ENCODE measurements around the gene USP54.
"Not testable (repeated sequence)": the region's sequence is repeated elsewhere in the genome, so short reads cannot be mapped to it uniquely, and the experiment has no call there.

USP54 gene, protein sequence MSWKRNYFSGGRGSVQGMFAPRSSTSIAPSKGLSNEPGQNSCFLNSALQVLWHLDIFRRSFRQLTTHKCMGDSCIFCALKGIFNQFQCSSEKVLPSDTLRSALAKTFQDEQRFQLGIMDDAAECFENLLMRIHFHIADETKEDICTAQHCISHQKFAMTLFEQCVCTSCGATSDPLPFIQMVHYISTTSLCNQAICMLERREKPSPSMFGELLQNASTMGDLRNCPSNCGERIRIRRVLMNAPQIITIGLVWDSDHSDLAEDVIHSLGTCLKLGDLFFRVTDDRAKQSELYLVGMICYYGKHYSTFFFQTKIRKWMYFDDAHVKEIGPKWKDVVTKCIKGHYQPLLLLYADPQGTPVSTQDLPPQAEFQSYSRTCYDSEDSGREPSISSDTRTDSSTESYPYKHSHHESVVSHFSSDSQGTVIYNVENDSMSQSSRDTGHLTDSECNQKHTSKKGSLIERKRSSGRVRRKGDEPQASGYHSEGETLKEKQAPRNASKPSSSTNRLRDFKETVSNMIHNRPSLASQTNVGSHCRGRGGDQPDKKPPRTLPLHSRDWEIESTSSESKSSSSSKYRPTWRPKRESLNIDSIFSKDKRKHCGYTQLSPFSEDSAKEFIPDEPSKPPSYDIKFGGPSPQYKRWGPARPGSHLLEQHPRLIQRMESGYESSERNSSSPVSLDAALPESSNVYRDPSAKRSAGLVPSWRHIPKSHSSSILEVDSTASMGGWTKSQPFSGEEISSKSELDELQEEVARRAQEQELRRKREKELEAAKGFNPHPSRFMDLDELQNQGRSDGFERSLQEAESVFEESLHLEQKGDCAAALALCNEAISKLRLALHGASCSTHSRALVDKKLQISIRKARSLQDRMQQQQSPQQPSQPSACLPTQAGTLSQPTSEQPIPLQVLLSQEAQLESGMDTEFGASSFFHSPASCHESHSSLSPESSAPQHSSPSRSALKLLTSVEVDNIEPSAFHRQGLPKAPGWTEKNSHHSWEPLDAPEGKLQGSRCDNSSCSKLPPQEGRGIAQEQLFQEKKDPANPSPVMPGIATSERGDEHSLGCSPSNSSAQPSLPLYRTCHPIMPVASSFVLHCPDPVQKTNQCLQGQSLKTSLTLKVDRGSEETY (N-terminal part only)

DNA sequence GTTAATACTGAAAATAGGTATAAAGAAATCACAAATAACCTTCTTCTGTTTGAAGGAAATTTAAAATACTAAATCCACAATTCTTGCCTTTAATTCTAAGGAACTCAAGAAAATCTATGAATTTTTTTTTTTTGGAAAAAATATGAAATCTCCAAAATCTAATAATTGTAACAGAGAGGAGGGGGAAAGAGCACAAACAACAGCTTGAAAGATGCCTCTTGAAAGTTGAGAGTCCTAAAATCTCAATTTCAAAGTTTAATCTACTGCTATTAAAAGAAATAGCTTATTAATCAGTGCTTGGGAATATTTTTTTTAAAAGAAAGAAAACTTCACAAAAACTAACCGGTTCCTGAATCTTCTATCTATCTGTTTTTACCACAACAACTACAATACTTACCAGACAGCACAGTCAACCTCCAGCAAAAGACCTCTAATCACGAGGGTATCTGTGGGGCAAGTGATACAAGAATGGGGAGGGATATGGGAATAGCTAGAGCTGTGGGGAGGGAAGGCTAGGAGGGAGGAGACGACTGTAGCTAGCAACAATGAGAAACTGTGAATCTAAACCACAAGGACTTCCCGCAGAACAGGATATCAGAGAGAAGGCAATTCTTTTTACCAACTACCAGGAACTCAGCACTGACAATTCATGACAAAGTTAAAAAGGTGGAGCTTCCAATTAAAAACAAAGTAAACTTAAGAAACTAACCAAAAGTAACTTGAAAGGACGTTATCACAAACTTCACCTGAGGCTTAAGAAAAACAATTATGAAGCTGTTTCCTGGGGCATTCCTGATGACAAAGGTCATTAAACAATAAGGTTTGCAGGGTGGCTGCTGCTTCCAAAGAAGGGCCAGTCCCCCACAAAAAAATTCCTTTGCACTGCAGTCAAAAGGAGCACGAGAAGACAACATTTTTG lies at the start of gene USP54:
USP54 (minus strand) TSS at position 462 of the 919 bp plus-strand sequence. CDS start 15,684 bp downstream, outside the sequence.
- DNase-seq = no peak

DNA sequence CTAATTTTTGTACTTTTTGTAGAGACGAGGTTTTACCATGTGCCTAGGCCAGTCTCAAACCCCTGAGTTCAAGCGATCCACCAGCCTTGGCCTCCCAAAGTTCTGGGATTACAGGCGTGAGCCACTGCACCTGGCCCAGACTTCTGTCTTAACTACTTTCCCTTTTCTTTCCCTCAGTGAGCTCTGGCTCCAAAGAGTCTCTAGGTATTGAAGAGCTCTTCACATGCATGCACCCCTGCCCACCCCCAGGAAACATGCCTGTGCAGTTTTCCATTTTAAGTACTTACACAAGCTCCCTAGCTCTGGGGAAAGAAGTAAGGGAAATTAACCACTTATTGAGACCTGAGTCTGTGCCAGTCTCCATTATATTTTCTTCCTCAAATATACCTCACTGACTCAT lies 48.1 kb upstream of the USP54 start:
- DNase-seq = no peak

DNA sequence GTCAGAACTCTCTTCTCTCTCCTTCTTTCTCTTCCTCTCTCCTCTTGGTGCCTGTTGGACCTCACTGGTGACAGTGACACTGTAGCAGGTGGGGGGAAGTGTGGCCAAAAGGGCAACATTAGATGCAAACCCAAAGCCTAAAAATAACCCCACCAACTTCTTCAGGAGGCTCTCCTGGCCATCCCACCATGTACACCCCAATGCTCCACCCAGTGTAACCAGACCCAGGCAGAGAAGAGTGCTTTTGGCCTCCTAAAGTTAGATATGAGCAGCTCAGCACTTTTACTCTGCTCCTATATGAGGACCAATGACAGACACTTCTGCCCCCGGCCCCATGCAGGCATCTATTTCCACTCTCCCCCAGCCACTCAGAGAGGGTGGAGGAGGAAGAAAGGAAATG lies 44.6 kb upstream of the USP54 start:
- DNase-seq = no peak

DNA sequence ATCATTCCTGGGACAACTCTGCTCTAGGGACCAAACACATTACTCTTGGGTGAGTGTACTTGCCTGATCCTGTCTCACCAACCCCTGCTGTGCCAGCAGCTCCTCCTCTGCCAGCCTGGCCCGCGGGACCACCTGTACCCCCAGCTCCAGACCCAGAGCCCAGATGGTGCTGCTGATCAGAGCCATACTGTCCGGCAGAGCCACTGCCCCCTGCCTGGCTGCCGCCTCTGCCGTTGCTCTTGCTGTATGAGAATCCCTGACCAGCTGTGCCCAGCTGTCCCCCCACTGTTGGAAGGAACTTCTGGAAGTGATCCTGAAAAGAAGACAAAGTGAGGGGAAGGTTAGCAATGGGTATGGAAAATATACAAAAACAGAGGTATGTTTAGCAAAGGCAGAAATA lies 43.3 kb upstream of the USP54 start:
- DNase-seq = no peak

DNA sequence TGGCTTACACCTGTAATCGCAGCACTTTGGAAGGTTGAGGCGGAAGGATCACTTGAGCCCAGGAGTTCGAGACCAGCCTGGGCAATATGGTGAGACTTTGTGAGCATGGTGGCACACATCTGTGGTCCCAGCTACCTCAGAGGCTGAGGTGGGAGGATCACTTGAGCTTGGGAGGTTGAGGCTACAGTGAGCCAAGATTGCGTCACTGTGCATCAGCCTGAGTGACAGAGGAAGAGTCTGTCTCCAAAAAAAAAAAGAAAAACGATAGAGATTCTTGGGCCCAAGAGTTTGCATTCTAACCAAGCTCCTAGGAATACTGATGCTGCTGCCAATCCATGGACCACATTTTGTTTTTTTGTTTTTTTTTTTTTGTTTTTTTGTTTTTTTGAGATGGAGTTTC lies 38.0 kb upstream of the USP54 start:
- no peak for DNase-seq

DNA sequence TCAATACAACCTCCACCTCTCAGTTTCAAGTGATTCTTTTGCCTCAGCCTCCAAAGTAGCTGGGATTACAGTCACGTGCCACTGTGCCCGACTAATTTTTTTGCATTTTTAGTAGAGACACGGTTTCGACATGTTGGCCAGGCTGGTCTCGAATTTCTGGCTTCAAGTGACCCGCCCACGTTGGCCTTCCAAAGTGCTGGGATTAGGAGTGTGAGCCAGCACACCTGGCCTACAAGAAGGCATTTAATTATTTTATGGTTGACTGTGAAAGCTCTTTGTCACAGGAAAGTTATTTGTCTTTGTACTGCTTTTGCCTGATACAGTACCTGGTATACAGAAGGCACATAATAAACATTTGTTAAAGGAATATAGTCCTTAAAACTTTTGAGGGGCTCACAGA lies 37.3 kb upstream of the USP54 start:
- DNase-seq = no peak

DNA sequence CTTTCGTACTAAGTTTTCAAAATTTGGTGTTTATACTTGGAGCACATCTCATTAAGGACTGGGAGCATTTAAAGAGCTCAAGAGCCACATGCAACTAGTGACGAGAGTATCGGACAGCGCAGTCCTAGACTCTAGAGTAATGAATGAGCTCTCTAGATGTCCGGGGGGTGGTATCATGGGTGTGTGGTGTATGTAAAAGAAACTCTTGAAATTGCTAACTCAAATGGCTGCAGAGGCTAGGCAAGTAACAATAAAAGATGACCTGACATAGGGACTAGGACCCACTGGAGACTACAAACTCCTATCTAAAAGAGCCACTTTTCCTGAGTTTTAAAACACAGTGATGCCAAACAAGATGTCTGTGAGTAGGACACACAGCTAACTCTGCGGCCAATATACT lies 36.2 kb upstream of the USP54 start:
- DNase-seq = no peak

DNA sequence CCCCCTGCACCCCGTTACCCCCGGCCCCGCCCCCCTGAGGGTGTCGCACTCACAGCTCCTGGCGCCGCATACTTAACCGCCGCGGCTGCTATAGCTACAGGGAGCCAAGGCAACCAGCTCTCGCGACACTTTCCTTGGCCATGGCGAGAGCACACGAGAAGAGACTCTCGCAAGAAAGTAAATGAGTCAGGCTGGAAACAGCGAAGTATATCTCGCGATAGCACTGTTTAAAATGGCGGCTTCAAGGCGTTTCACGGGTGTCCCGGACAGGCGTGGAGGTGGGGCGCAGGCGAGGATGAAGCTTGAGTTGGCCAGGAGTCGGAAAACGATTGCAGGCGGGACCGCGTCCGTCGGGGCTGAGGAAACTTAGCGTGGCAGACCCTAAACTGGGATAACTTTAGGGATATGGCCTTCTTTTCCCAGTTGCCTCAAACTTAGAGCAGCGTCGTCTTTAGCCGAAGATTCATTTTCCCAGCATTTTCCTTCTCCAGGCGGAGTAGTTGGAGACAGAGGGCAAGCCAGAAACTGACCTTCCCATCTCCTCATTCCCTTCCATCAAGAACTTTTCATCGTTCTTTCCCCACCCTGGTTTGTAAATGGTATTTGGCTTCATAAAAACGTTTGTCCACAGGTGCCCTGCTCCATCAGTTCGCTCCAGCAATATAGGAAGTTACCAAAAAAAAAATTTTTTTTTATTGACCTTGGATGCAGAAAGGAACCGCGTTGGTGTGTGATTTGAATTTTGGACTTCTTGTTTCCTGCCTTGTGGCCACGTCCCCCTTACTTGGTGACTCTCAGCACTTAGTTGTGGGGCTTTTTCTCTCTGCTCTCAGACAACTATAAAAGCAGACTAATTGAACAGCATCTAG lies 35.0 kb upstream of the USP54 start:
- peak; percentile 93 for DNase-seq

DNA sequence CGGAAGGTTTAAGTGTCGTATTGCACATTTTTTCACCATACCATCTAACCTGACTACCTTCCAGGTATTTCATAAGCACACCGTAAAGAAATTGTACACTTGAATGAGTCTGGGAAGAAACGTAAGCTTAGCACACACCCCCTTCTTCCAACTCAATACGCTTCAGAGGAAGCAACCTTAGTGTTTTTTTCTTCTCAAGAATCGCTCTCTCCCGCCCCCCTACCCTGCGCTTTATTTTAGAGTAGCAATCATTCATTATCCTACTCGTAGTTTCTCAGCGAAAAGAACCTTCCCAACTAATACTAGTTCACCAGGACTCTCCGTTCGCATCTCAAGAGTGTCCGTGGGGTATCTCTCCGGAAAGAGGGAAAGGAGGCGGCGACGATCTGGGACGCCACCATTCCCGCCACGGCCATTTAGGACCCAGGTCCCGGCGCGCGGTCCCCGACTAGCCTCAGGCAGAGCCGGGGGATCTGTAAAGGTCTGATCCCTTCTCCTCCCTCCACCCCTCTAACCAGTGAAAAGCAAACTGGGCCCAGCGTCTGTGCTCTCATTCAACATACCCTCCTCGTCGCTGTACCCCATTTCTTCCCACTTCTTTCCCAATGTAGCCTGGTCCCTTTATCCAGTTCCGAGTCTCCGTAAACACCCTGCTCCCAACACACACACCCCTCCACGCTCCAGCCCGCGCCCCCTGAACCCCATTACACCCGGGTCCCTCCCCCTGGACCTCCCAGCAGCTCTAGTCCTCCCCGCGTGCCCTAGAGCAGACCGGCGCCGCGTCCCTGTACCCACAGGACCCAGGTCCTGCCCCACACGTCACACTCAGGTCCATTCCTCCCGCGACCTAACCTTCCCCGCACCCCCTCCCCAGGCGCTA lies 34.1 kb upstream of the USP54 start:
- no peak for DNase-seq

DNA sequence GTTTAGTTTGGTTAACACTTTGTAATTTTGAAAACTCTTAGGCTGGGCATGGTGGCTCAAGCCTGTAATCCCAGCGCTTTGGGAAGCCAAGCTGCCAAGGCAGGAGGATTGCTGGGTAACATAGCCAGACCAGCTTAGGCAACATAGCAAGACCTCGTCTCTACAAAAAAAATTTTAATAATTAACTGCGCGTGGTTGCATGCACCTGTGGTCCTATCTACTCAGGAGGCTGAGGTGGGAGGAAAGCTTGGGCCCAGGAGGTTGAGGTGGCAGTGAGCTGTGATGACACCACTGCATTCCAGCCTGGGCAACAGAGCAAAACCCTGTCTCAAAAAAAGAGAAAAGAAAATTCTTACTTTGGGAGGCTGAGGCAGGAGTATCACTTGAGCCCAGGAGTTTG lies 31.9 kb upstream of the USP54 start:
- DNase-seq = no peak

DNA sequence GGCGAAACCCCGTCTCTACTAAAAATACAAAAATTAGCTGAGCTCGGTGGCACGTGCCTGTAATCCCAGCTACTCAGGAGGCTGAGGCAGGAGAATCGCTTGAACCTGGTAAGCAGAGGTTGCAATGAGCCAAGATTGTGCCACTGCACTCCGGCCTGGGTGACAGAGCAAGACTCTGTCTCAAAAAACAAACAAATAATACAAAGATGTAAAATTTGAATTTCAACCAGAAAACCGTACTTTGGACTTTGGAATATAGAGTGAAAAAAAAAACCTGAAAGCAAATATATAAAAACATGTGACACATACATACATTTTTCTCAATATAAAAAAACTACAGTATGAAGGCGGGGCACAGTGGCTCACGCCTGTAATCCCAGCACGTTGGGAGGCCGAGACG lies 29.8 kb upstream of the USP54 start:
- not testable (repeated sequence) for DNase-seq

DNA sequence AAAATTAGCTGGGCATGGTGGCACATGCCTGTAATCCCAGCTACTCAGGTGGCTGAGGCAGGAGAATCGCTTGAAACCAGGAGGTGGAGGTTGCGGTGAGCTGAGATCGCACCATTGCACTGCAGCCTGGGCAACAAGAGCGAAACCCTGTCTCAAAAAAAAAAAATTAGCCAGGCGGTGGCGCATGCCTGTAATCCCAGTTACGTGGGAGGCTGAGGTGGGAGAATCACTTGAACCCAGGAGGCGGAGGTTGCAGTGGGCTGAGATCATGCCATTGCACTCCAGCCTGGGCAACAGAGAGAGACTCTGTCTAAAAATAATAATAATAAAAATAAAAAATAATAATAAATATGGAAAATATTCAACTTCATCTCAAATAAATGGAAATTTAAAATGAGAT lies 26.0 kb upstream of the USP54 start:
- not testable (repeated sequence) for DNase-seq

DNA sequence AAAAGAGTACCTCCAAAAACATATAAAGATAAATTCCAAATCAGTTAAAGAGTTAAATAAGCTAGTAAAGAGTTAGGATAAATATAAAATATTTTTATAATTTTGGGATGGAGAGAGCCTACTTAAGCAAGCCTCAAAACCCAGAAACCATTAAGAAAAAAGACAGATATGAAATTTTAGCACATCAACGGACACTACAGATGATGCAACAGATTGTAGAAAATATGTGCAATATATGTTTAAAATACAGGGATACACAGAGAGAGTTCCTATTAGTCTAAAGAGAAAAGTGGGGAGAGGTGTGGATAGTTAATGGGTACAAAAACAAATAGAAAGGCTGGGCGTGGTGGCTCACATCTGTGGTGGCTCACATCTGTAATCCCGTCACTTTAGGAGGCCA lies 23.6 kb upstream of the USP54 start:
- DNase-seq = no peak

DNA sequence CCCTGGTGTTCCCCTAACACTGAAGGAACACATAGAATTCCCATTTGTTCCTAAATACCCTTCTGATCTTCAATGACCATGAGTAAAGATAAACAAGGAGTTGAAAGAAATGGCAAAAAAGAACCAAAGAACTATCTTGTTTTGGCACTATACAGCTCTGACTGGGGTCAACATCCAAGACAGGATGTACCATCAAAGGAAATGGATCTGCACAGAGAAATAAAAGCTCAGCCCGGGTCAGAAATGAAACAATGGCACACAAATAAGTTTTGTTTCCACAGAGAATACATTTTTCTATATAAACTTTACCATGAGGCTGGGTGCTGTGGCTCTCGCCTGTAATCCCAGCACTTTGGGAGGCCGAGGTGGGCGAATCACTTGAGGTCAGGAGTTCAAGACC lies 18.0 kb upstream of the USP54 start:
- no peak for DNase-seq

DNA sequence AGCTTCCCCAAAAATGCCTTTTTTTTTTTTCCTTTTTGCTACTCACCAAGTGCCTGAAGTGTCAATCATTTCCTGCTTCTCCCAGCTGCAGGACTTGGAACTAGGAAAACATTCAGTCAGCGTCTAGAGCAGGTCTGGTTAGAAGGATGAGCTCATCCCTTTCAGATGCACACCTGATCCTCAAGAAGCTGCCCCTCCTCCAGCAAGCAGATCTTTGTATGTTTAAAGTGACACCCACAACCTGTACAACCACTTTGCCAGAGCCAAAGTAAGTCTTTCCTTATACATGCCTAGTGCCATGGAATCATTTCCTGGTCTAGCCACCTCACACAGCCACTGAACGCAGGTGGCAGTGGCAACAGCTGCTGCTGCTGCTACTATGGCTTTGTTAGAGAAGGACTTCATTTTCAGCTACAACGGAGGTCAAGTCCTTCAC lies 10.4 kb upstream of the USP54 start:
- DNase-seq = peak; percentile 2

DNA sequence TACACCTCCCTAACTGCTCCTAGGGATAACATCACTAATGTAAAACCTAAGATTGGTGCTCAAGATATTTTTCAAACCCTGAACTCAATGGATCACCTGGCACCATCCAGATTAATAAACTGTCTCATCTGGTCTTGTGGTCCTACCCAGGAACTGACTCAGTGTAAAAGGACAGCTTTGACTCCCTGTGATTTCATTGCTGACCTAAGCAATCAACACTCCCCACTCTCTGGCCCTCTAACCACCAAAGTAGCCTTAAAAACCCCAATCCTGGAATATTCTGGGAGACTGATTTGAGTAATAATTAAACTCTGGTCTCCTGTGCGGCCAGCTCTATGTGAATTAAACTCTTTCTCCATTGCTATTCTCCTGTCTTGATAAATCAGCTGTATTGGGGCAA lies 6.2 kb upstream of the USP54 start:
- DNase-seq = no peak

DNA sequence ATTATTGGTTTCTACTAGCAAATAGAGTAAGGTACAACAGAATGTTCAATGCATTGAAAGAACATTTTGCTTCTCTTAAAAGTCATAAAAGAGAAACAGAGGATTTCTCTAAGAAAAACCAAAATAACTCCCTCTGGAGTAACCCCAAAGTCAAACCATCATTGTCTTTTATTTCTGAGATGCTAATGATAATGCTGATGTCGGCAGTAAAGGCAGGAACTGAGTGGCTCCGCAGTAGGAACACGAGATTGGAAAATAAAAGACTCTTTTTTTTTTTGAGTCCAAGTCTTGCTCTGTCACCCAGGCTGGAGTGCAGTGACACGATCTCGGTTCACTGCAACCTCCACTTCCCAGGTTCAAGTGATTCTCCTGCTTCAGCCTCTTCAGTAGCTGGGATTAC lies 2.7 kb upstream of the USP54 start:
- DNase-seq = no peak

DNA sequence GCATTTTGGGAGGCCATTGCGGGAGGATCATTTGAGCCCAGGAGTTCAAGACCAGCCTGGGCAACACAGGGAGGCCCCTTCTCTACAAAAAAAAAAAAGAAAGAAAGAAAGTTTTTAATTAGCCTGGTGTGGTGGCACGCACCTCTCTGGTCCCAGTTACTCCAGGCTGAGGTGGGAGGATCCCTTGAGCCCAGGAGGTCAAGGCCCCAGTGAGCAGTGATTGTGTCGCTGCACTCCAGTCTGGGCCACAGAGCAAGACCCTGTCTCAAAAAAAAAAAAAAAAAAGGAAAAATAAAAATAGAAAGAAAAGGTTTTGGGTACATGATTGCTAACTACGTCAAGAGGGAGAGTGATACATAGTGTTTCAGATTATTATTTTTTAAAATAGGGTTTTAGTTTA lies 2.0 kb upstream of the USP54 start:
- DNase-seq = no peak

DNA sequence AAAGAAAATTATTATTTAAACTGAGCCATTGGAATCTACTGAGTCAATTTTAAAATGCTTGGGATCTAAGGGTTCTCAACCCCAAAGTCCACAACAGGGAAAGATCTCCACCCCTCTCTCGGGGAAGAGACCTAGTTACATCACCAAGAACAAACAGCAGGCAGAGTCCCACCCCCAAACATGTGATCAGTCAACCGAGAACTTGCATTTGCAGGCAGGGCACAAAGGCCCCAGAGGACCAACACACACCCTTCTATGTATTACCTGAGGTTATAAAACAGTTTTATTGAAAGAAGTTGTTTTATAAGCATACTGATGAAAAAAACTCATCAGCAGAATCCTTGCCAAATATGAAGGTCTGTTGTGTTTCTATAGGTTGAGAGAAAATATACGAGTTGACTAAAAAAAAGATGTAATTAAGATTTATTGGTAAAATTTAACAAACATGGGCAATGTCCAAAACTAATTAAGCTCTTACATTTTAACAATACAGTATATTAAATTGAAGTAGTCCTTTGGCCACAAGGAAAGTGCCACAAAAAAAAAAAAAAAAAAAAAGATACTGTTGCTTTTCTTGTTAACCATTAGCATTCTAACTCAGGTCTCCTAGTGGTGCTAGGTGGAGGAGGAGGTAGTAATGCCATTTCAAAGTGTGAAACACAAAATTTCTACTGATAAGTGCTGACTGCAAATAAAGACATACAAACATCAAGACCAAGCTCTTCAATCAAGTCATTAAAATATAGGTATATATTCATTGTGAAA lies 975 bp upstream of the USP54 start:
- DNase-seq = no peak
